GM12878 (cell line): ENCODE data around the gene GID8. TPM values are rescaled to one million over a fixed set of nuclear protein-coding genes. Genes with fewer than 3 reads are reported as not detected.
A peak's percentile ranks its signal among the peaks of the same experiment; 100 is the strongest.

Source experiments
- CBX5 ChIP-seq: sonication (generic); IDR thresholded peaks from 2 replicates; pipeline ENCODE4 v1.6.1; 2016; ENCODE audit warnings: low read depth, moderate library complexity, mild to moderate bottlenecking, inconsistent platforms
- CREM ChIP-seq: IDR thresholded peaks from 2 replicates; pipeline ENCODE4 v1.6.1; 2014; ENCODE audit warnings: antibody characterized with exemption, low read depth
- EED ChIP-seq: sonication (generic); IDR thresholded peaks from 2 replicates; pipeline ENCODE4 v1.6.1; 2016; ENCODE audit warnings: antibody characterized with exemption, low read depth
- LARP7 ChIP-seq: fragments of 450-650 bp; IDR thresholded peaks from 2 replicates; pipeline ENCODE4 v1.6.1; 2017; ENCODE audit warnings: mild to moderate bottlenecking
- MLLT1 ChIP-seq: fragments of 450-650 bp; IDR thresholded peaks from 2 replicates; pipeline ENCODE4 v1.6.1; 2016; ENCODE audit warnings: mild to moderate bottlenecking
- MTA3 ChIP-seq: IDR thresholded peaks from 2 replicates; pipeline ENCODE4 v1.6.1; 2012; ENCODE audit warnings: low read length, inconsistent platforms, borderline replicate concordance
- SMC3 ChIP-seq: IDR thresholded peaks from 2 replicates; pipeline ENCODE4 v1.6.1; 2011; ENCODE audit warnings: low read length, improper control_type of control experiment, borderline replicate concordance
- STAT1 ChIP-seq: fragments of 450-650 bp; conservative IDR thresholded peaks from 2 replicates; pipeline ENCODE4 v1.6.1; 2014; ENCODE audit warnings: antibody characterized with exemption, mild to moderate bottlenecking
- SUZ12 ChIP-seq: fragments of 200-600 bp; sonication (generic); IDR thresholded peaks from one replicate; pipeline ENCODE4 v1.6.1; 2018; ENCODE audit warnings: antibody characterized with exemption, mild to moderate bottlenecking; ENCODE audit not compliant: unreplicated experiment
- TBL1XR1 ChIP-seq: IDR thresholded peaks from 2 replicates; pipeline ENCODE4 v1.6.1; 2012; ENCODE audit warnings: low read depth, low read length, improper control_type of control experiment
- YBX1 ChIP-seq: fragments of 450-650 bp; IDR thresholded peaks from 2 replicates; pipeline ENCODE4 v1.6.1; 2016; ENCODE audit warnings: antibody characterized with exemption
- ZBTB40 ChIP-seq: fragments of 450-650 bp; IDR thresholded peaks from 2 replicates; pipeline ENCODE4 v1.6.1; 2016; ENCODE audit warnings: mild to moderate bottlenecking, moderate library complexity, borderline replicate concordance
- polyA plus RNA-seq, 11 experiments: library from polyadenylated mRNA; depleted of rRNA in 4 of 11; unstranded in 6 of 11; stranded (reverse) in 5 of 11; fragments of >200 nt; fragmentation: Nextera tagmentation in 4 of 11; fragmentation: Illumina TruSeq in 1 of 11; extraction: Ambion mirVana in 4 of 11; extraction: Trizol in 1 of 11; gene quantifications; 1 replicate in 1 of 11; 2 replicates in 10 of 11; pipeline versions ENCODE4 v1.2.1 to v1.2.3, GENCODE V29; 2011 to 2016; ENCODE audit warnings: inconsistent platforms in 2 of 11, missing spikeins in 2 of 11, low read depth in 1 of 11
- total RNA-seq, 4 experiments: library from RNA; depleted of rRNA in 3 of 4; stranded (reverse); fragments of >200 nt in 3 of 4; fragmentation: Illumina TruSeq in 1 of 4; extraction: Trizol in 1 of 4; gene quantifications; 2 replicates each; pipeline versions ENCODE4 v1.2.1 to v1.2.3, GENCODE V29; 2013 to 2021
- TF ChIP-seq, protein P1 (sequence below): IDR thresholded peaks from 2 replicates; pipeline ENCODE4 v1.6.1; 2012; ENCODE audit warnings: mild to moderate bottlenecking, low read depth, low read length
- TF ChIP-seq, protein P2 (sequence below): fragments of 450-650 bp; IDR thresholded peaks from 2 replicates; pipeline ENCODE4 v1.6.1; 2017; ENCODE audit warnings: mild to moderate bottlenecking, moderate library complexity

The GID8 gene
- total and polyA plus RNA-seq, 10 of the 15 experiments (the other 5 are each of a cell fraction or from before 2014, with no cell fraction given) = 12.0 to 33.8 (median 22.2) TPM

DNA sequence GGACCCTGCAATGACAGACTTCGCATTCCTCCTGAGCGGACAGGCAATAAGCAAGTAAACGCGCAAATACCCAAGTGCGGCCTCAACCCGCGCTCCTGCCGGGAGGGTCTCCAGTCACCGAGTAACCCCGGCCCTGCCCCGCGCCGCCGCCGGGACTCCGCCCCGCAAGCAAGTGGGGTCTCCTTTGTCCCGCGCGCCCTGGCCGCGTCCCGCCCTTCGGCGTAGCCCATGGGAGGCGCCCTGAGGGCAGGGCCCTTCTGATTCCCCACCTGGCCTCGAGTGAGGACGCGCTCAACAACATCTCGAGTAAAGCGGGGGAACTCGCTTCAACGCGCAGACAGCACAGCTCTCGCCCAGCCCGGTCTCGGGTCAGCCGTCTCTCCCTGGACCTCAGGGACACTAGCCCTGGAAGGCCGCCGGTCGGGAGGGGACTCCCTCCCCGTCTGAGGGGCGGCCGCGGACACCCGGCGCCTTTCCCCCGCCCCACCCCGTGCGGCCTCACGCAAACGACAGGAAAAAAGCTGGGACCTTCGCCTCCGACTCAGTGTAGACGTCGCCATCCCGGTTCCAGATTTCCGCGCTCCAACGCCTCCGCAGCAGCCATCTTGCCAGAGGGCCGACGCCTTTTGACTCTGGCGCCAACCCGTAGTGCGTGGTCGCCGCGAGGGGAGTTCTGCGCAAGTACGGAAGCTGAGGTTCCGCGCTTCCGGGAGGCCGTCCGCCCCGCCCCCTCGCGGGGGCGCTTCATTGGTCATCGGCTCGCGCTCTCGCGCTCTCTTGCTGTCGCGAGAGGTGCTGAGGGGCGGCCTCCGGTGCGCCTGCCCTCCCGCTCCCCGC is 461 bp upstream of the GID8 start (continued):
- TF ChIP-seq, protein P1, sequence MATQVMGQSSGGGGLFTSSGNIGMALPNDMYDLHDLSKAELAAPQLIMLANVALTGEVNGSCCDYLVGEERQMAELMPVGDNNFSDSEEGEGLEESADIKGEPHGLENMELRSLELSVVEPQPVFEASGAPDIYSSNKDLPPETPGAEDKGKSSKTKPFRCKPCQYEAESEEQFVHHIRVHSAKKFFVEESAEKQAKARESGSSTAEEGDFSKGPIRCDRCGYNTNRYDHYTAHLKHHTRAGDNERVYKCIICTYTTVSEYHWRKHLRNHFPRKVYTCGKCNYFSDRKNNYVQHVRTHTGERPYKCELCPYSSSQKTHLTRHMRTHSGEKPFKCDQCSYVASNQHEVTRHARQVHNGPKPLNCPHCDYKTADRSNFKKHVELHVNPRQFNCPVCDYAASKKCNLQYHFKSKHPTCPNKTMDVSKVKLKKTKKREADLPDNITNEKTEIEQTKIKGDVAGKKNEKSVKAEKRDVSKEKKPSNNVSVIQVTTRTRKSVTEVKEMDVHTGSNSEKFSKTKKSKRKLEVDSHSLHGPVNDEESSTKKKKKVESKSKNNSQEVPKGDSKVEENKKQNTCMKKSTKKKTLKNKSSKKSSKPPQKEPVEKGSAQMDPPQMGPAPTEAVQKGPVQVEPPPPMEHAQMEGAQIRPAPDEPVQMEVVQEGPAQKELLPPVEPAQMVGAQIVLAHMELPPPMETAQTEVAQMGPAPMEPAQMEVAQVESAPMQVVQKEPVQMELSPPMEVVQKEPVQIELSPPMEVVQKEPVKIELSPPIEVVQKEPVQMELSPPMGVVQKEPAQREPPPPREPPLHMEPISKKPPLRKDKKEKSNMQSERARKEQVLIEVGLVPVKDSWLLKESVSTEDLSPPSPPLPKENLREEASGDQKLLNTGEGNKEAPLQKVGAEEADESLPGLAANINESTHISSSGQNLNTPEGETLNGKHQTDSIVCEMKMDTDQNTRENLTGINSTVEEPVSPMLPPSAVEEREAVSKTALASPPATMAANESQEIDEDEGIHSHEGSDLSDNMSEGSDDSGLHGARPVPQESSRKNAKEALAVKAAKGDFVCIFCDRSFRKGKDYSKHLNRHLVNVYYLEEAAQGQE = peak; percentile 41
- TF ChIP-seq CREM (peak; percentile 74; the same call in 1 of the 2 replicates), ZBTB40 (peak; percentile 79; the same call in 1 of the 2 replicates), CBX5 (no peak; the same call in 1 of the 2 replicates), YBX1 (no peak), MLLT1 (no peak; the same call in none of the 2 replicates), STAT1 (peak; percentile 74; the same call in 1 of the 2 replicates), SMC3 (no peak), EED (no peak), TBL1XR1 (no peak), MTA3 (no peak), LARP7 (peak; percentile 76), SUZ12 (no peak)
- TF ChIP-seq, protein P2, sequence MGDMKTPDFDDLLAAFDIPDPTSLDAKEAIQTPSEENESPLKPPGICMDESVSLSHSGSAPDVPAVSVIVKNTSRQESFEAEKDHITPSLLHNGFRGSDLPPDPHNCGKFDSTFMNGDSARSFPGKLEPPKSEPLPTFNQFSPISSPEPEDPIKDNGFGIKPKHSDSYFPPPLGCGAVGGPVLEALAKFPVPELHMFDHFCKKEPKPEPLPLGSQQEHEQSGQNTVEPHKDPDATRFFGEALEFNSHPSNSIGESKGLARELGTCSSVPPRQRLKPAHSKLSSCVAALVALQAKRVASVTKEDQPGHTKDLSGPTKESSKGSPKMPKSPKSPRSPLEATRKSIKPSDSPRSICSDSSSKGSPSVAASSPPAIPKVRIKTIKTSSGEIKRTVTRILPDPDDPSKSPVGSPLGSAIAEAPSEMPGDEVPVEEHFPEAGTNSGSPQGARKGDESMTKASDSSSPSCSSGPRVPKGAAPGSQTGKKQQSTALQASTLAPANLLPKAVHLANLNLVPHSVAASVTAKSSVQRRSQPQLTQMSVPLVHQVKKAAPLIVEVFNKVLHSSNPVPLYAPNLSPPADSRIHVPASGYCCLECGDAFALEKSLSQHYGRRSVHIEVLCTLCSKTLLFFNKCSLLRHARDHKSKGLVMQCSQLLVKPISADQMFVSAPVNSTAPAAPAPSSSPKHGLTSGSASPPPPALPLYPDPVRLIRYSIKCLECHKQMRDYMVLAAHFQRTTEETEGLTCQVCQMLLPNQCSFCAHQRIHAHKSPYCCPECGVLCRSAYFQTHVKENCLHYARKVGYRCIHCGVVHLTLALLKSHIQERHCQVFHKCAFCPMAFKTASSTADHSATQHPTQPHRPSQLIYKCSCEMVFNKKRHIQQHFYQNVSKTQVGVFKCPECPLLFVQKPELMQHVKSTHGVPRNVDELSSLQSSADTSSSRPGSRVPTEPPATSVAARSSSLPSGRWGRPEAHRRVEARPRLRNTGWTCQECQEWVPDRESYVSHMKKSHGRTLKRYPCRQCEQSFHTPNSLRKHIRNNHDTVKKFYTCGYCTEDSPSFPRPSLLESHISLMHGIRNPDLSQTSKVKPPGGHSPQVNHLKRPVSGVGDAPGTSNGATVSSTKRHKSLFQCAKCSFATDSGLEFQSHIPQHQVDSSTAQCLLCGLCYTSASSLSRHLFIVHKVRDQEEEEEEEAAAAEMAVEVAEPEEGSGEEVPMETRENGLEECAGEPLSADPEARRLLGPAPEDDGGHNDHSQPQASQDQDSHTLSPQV = no peak
